A673 (cell line): Measurements from ENCODE around the gene CAST. TPM values are rescaled to one million over a fixed set of nuclear protein-coding genes. Genes with fewer than 3 reads are reported as not detected.

Source experiments
- BruUV-seq: library from RNA; stranded (reverse); fragments of 400-500 nt; replicated peaks from 2 replicates; lab custom pipeline; 2021; lab: Mats Ljungman, UMichigan
- CTCF ChIA-PET: fragments of 300-600 bp; sonication (Branson Sonifier 250); formaldehyde crosslinking; loops from one replicate; lab custom pipeline; 2022; ENCODE audit warnings: antibody characterized with exemption; lab: Charles Lee
- POLR2A ChIA-PET: fragments of 300-600 bp; sonication (Branson Sonifier 250); formaldehyde crosslinking; loops from one replicate; lab custom pipeline; 2022; ENCODE audit warnings: antibody characterized with exemption; ENCODE audit not compliant: low non-redundant PET; lab: Charles Lee
- DNase-seq: peaks from one replicate; pipeline ENCODE4 v3.0.0-alpha.2; 2015; ENCODE audit warnings: low spot score
- H3K27ac ChIP-seq: fragments of 200-600 bp; sonication (generic); 2 replicates; pipeline ENCODE4 v1.5.1; 2016; ENCODE audit warnings: mixed run types, low read depth, mild to moderate bottlenecking, mixed read lengths, antibody characterized with exemption, low read length; ENCODE audit not compliant: poor library complexity, severe bottlenecking
- H3K27me3 ChIP-seq: fragments of 200-600 bp; sonication (generic); replicated peaks from 2 replicates; pipeline ENCODE4 v1.6.1; 2017; ENCODE audit warnings: mixed run types, low read depth, mild to moderate bottlenecking, mixed read lengths, antibody characterized with exemption, low read length; ENCODE audit not compliant: insufficient read depth, poor library complexity
- H3K36me3 ChIP-seq: fragments of 200-600 bp; sonication (generic); 2 replicates; pipeline ENCODE4 v1.6.1; 2016; ENCODE audit warnings: mixed run types, mild to moderate bottlenecking, mixed read lengths, antibody characterized with exemption, low read length; ENCODE audit not compliant: insufficient read depth, poor library complexity, severe bottlenecking
- H3K4me1 ChIP-seq: fragments of 200-600 bp; sonication (generic); 2 replicates; pipeline ENCODE4 v1.6.1; 2017; ENCODE audit warnings: mixed run types, mild to moderate bottlenecking, mixed read lengths, antibody characterized with exemption, low read length; ENCODE audit not compliant: insufficient read depth, poor library complexity, severe bottlenecking
- H3K4me3 ChIP-seq: fragments of 200-600 bp; sonication (generic); 2 replicates; pipeline ENCODE4 v1.5.1; 2016; ENCODE audit warnings: low read depth, mixed run types, mild to moderate bottlenecking, mixed read lengths, low read length; ENCODE audit not compliant: poor library complexity, severe bottlenecking
- H3K9me3 ChIP-seq: fragments of 200-600 bp; sonication (generic); 2 replicates; pipeline ENCODE4 v1.6.1; 2016; ENCODE audit warnings: mixed run types, low read depth, mild to moderate bottlenecking, mixed read lengths, antibody characterized with exemption, low read length; ENCODE audit not compliant: poor library complexity, severe bottlenecking
- CTCF ChIP-seq: fragments of 300-800, 200-600 bp; sonication (generic); conservative IDR thresholded peaks from 2 replicates; pipeline ENCODE4 v1.5.1; 2017; ENCODE audit warnings: low read depth, mild to moderate bottlenecking, antibody characterized with exemption, low read length, moderate library complexity, mixed read lengths
- EZH2 ChIP-seq: fragments of 200-600 bp; sonication (generic); IDR thresholded peaks from 2 replicates; pipeline ENCODE4 v1.6.1; 2017; ENCODE audit warnings: borderline replicate concordance, low read depth, mild to moderate bottlenecking, mixed read lengths, antibody characterized with exemption, low read length; ENCODE audit not compliant: poor library complexity, severe bottlenecking
- intact Hi-C: fragments of 100-400 bp; cut with micrococcal nuclease; formaldehyde crosslinking; loops from one replicate; pipeline ENCODE4 v1.10.0; 2022; ENCODE audit not compliant: unreplicated experiment
- total RNA-seq: library from RNA; stranded (reverse); gene quantifications from 2 replicates; pipeline ENCODE4 v1.2.3, GENCODE V29; 2021

CAST gene
- total RNA-seq, 1 experiment from 2014 or later = 66.8 TPM

- POLR2A ChIA-PET = no interaction called here
- CTCF ChIA-PET = no interaction called here
- Histone ChIP-seq H3K36me3 (no peaks in the 10 kb centered on the region), H3K27me3 (no peaks in the 10 kb centered on the region), H3K4me1 (no peaks in the 10 kb centered on the region), H3K27ac (no peak overlapping the region), H3K4me3 (no peak overlapping the region), H3K9me3 (no peaks in the 10 kb centered on the region)
- no TSS peak for BruUV-seq
- no peak for DNase-seq
- TF ChIP-seq EZH2 (no peak), CTCF (no peak)
- intact Hi-C loops = no loop called here
These were observed 19.9 kb upstream of the CAST start for GRCh38 chr5:96642281-96642640.

GRCh38 chr5:96645091-96645490 is 17.1 kb upstream of the CAST start:
- H3K4me3 ChIP-seq = no peak overlapping the region
- intact Hi-C loops = no loop called here
- no peak overlapping the region for H3K27ac ChIP-seq
- CTCF ChIA-PET = no interaction called here
- no TSS peak for BruUV-seq
- H3K36me3 ChIP-seq = no peaks in the 10 kb centered on the region
- no peaks in the 10 kb centered on the region for H3K27me3 ChIP-seq
- POLR2A ChIA-PET = no interaction called here
- no peaks in the 10 kb centered on the region for H3K9me3 ChIP-seq
- peaks cover 14% of the 10 kb centered on the region for H3K4me1 ChIP-seq
- no peak for DNase-seq
- TF ChIP-seq CTCF = no peak
- TF ChIP-seq EZH2 = no peak

GRCh38 chr5:96648023-96648422 is 14.2 kb upstream of the CAST start:
- Histone ChIP-seq H3K27ac (no peak overlapping the region), H3K9me3 (no peaks in the 10 kb centered on the region), H3K27me3 (no peaks in the 10 kb centered on the region), H3K4me3 (no peak overlapping the region), H3K4me1 (peaks cover 15% of the 10 kb centered on the region), H3K36me3 (no peaks in the 10 kb centered on the region)
- intact Hi-C loops = no loop called here
- CTCF ChIA-PET = no interaction called here
- DNase-seq = no peak
- TF ChIP-seq CTCF (no peak), EZH2 (no peak)
- no TSS peak for BruUV-seq
- POLR2A ChIA-PET = no interaction called here
